Measurements from ENCODE around the gene SCGB3A2.
"Not testable (repeated sequence)": the region's sequence is repeated elsewhere in the genome, so short reads cannot be mapped to it uniquely, and the experiment has no call there.

The SCGB3A2 gene

DNA sequence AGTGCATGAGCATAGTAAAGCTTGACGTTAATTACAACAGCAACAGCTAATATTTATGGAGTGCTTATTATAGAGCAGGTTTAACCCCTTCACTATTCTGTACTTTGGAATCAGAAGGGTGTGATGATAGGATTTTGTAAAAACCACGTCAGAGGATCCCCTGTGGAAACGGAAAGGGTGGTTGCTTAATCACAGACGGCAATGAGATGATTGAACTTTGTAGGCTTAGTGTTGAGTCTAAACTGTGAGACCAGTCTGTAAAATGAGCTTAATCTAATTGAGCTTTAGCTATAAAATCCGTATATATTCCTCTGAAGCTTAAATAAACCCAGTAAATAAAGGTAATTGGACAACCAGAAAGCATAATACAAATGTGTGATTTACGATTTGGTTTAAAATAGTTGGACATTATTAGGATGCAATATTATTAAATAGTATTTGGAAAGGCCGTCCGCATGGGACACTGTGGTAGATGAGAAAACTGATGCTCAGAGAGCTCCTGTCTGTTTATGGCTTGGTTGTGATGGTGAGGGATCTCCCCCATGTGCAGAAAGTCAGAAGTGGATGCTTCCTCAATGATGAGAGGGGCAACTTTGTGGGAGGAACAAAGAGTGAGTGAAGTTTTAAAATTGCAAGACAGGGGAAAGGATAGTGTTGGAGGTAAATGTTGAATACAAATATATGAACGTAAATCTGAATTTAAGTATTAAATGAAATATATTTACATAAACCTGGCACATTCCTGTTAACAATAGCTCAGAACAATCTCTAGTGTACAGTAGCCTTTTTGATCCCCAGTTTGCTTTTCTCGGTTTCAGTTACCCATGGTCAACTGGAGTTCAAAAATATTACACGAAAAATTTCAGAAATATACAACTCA is 23.4 kb upstream of the SCGB3A2 start:
- Histone ChIP-seq H3K9me3 (ENCODE audit: control insufficient read depth, insufficient read depth, low read length) (no peaks in the 10 kb centered on the region), H3K36me3 (ENCODE audit: insufficient read depth, low read length) (no peaks in the 10 kb centered on the region), H3K9ac (ENCODE audit: low read depth, low read length) (no peak overlapping the region), H3K4me1 (ENCODE audit: insufficient read depth, low read length) (peaks cover 2% of the 10 kb centered on the region; the same call in 1 of the 2 replicates)

DNA sequence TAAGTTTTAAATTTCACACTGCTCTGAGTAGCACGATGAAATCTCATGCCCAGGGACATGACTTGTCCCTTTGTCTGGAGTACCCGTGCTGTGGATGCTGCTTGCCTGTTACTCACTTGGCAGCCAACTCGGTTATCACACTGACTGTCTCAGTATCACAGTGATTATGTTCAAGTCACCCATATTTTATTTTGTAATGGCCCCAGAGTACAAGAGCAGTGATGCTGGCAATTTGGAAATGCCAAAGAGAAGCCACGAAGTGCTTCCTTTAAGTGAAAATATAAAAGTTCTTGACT is 22.8 kb upstream of the SCGB3A2 start:
- Histone ChIP-seq H3K4me1 (ENCODE audit: insufficient read depth, low read length) (peaks cover 5% of the 10 kb centered on the region; the same call in 1 of the 2 replicates), H3K9me3 (ENCODE audit: control insufficient read depth, insufficient read depth, low read length) (no peaks in the 10 kb centered on the region), H3K36me3 (ENCODE audit: insufficient read depth, low read length) (no peaks in the 10 kb centered on the region), H3K9ac (ENCODE audit: low read depth, low read length) (no peak overlapping the region)

- H3K36me3 ChIP-seq (ENCODE audit: insufficient read depth, low read length), result no peaks in the 10 kb centered on the region
- H3K9ac ChIP-seq (ENCODE audit: low read depth, low read length), result no peak overlapping the region
- peaks cover 13% of the 10 kb centered on the region for H3K4me1 ChIP-seq (ENCODE audit: insufficient read depth, low read length)
- no peaks in the 10 kb centered on the region for H3K9me3 ChIP-seq (ENCODE audit: control insufficient read depth, insufficient read depth, low read length)
Measured at GRCh38 chr5:147856801-147857200, 21.7 kb upstream of the SCGB3A2 start.

GRCh38 chr5:147857302-147858129 is 21.0 kb upstream of the SCGB3A2 start:
- peaks cover 19% of the 10 kb centered on the region for H3K4me1 ChIP-seq (ENCODE audit: insufficient read depth, low read length)
- H3K9ac ChIP-seq (ENCODE audit: low read depth, low read length), result no peak overlapping the region
- H3K9me3 ChIP-seq (ENCODE audit: control insufficient read depth, insufficient read depth, low read length), result no peaks in the 10 kb centered on the region
- peaks cover 5% of the 10 kb centered on the region; the same call in 1 of the 2 replicates for H3K36me3 ChIP-seq (ENCODE audit: insufficient read depth, low read length)

- Histone ChIP-seq H3K9ac (ENCODE audit: low read depth, low read length) (no peak overlapping the region), H3K4me1 (ENCODE audit: insufficient read depth, low read length) (peaks cover 24% of the 10 kb centered on the region), H3K9me3 (ENCODE audit: control insufficient read depth, insufficient read depth, low read length) (no peaks in the 10 kb centered on the region), H3K36me3 (ENCODE audit: insufficient read depth, low read length) (peaks cover 7% of the 10 kb centered on the region)
Measured at GRCh38 chr5:147858565-147858964, 19.9 kb upstream of the SCGB3A2 start.

GRCh38 chr5:147859962-147860640 is 18.4 kb upstream of the SCGB3A2 start:
- Histone ChIP-seq H3K9me3 (ENCODE audit: control insufficient read depth, insufficient read depth, low read length) (no peaks in the 10 kb centered on the region), H3K4me1 (ENCODE audit: insufficient read depth, low read length) (peaks cover 29% of the 10 kb centered on the region)

GRCh38 chr5:147860641-147861025 is 17.9 kb upstream of the SCGB3A2 start:
- H3K4me1 ChIP-seq (ENCODE audit: insufficient read depth, low read length), result peaks cover 29% of the 10 kb centered on the region
- H3K36me3 ChIP-seq (ENCODE audit: insufficient read depth, low read length), result peaks cover 17% of the 10 kb centered on the region

More at GRCh38 chr5:147859962-147860640, 18.4 kb upstream of the SCGB3A2 start:
- H3K9ac ChIP-seq (ENCODE audit: low read depth, low read length), result no peak overlapping the region
- H3K36me3 ChIP-seq (ENCODE audit: insufficient read depth, low read length), result peaks cover 17% of the 10 kb centered on the region

GRCh38 chr5:147863454-147864158 is 14.9 kb upstream of the SCGB3A2 start:
- H3K9me3 ChIP-seq (ENCODE audit: control insufficient read depth, insufficient read depth, low read length), result no peaks in the 10 kb centered on the region
- H3K36me3 ChIP-seq (ENCODE audit: insufficient read depth, low read length), result peaks cover 21% of the 10 kb centered on the region
- peaks cover 29% of the 10 kb centered on the region for H3K4me1 ChIP-seq (ENCODE audit: insufficient read depth, low read length)
- H3K9ac ChIP-seq (ENCODE audit: low read depth, low read length), result no peak overlapping the region

More at GRCh38 chr5:147860641-147861025, 17.9 kb upstream of the SCGB3A2 start:
- Histone ChIP-seq H3K9me3 (ENCODE audit: control insufficient read depth, insufficient read depth, low read length) (no peaks in the 10 kb centered on the region), H3K9ac (ENCODE audit: low read depth, low read length) (no peak overlapping the region)

DNA sequence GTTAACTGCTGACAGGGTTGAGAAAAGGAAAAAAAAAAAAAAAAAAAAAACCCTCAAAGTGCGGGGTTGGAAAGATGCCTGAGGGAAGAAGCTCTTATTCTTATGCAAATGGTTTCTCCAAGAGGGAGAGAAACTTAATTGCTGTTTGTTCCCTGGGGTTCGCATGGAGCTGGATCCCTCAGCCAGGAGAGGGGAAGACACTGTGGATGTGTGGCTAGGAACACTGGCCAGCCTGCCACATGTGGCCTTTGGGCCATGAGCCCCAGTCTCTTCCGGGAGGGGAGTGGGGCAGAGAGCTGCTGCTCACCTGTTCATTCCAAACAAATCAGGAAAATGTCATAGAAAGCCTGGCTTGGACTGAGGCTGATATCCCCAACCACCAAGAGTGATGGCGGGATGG is 9.4 kb upstream of the SCGB3A2 start:
- Histone ChIP-seq H3K36me3 (ENCODE audit: insufficient read depth, low read length) (peaks cover 26% of the 10 kb centered on the region), H3K9ac (ENCODE audit: low read depth, low read length) (peak overlapping the region; percentile 42)

DNA sequence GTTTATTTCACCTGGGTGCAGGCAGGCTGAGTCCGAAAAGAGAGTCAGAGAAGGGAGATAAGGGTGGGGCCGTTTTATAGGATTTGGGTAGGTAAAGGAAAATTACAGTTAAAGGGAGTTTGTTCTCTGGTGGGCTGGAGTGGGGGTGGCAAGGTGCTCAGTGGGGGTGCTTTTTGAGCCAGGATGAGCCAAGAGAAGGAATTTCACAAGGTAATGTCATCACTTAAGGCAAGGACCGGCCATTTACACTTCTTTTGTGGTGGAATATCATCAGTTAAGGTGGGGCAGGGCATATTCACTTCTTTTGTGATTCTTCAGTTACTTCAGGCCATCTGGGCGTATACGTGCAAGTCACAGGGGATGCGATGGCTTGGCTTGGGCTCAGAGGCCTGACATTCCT is 8.6 kb upstream of the SCGB3A2 start:
- Histone ChIP-seq H3K9ac (ENCODE audit: low read depth, low read length) (peak overlapping the region; percentile 42), H3K36me3 (ENCODE audit: insufficient read depth, low read length) (peaks cover 21% of the 10 kb centered on the region)
- not testable (repeated sequence) for H3K9me3 ChIP-seq (ENCODE audit: control insufficient read depth, insufficient read depth, low read length); H3K4me1 ChIP-seq (ENCODE audit: insufficient read depth, low read length)

More for the DNA sequence above, 9.4 kb upstream of the SCGB3A2 start:
- H3K4me1 ChIP-seq (ENCODE audit: insufficient read depth, low read length), result peaks cover 4% of the 10 kb centered on the region
- no peaks in the 10 kb centered on the region for H3K9me3 ChIP-seq (ENCODE audit: control insufficient read depth, insufficient read depth, low read length)

- Histone ChIP-seq H3K9ac (ENCODE audit: low read depth, low read length) (peak overlapping the region; percentile 79), H3K4me1 (ENCODE audit: insufficient read depth, low read length) (peaks cover 18% of the 10 kb centered on the region), H3K36me3 (ENCODE audit: insufficient read depth, low read length) (peaks cover 21% of the 10 kb centered on the region)
- H3K9me3 ChIP-seq (ENCODE audit: control insufficient read depth, insufficient read depth, low read length), result not testable (repeated sequence)
Measured at GRCh38 chr5:147871980-147872549, 6.4 kb upstream of the SCGB3A2 start.

DNA sequence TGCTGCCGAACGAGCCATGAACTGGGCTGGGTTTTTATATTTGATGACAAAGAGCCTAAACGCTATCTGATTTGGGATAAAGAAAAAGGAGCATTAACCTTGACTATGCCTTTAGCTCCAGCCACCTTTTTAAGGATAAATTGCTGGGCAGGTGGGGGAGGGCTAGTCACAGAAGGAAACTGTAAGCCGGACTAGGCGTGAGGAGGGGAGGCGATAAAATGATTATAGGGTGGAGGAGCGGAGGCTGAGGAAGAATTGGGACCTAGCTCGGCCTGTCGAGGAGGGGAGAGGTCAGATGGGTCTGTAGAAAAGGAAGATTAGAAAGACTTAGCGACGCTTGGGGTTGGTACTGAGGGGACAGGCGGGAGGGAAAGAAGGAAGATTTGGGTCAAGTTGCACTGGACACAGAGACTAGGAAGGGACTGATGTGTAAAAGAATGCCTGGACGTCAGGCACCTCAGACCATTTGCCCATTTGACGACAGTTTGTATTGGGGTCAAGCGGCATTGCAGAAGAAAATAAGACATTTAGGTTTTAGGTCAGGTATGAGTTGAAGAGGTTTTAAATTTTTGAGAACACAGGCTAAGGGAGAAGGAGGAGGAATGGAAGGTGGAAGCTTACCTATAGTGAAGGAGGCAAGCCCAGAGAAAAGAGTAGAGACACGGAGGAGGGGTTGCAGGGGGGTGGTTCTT is 5.6 kb upstream of the SCGB3A2 start:
- H3K9me3 ChIP-seq (ENCODE audit: control insufficient read depth, insufficient read depth, low read length), result not testable (repeated sequence)
- H3K36me3 ChIP-seq (ENCODE audit: insufficient read depth, low read length), result peaks cover 17% of the 10 kb centered on the region
- H3K9ac ChIP-seq (ENCODE audit: low read depth, low read length), result peak overlapping the region; percentile 85
- peaks cover 26% of the 10 kb centered on the region for H3K4me1 ChIP-seq (ENCODE audit: insufficient read depth, low read length)

GRCh38 chr5:147874118-147874875 is 4.2 kb upstream of the SCGB3A2 start:
- not testable (repeated sequence) for H3K9me3 ChIP-seq (ENCODE audit: control insufficient read depth, insufficient read depth, low read length)
- peak overlapping the region; percentile 44 for H3K9ac ChIP-seq (ENCODE audit: low read depth, low read length)
- peaks cover 28% of the 10 kb centered on the region for H3K4me1 ChIP-seq (ENCODE audit: insufficient read depth, low read length)
- H3K36me3 ChIP-seq (ENCODE audit: insufficient read depth, low read length), result peaks cover 12% of the 10 kb centered on the region
